Neutrophil (primary cell): ENCODE results near the gene ARIH1.
A peak's percentile ranks its signal among the peaks of the same experiment; 100 is the strongest.

ENCODE experiments used
- H3K27ac ChIP-seq: fragments of 200-600 bp; sonication (generic); 2 replicates; pipeline ENCODE4 v1.5.1; 2016; ENCODE audit warnings: mild to moderate bottlenecking, moderate library complexity
- H3K27me3 ChIP-seq: fragments of 200-600 bp; sonication (generic); 2 replicates; pipeline ENCODE4 v1.6.0; 2016; ENCODE audit warnings: mild to moderate bottlenecking
- H3K36me3 ChIP-seq: fragments of 200-600 bp; sonication (generic); 2 replicates; pipeline ENCODE4 v1.5.1; 2017
- H3K4me1 ChIP-seq, 2 experiments: fragments of 200-600 bp in 1 of 2; sonication (generic) in 1 of 2; 1 replicate in 1 of 2; 2 replicates in 1 of 2; pipeline versions ENCODE4 v1.5.1 to v1.6.1; 2013 to 2016; ENCODE audit warnings: low read depth in 1 of 2, low read length in 1 of 2, mild to moderate bottlenecking in 1 of 2, moderate library complexity in 1 of 2; ENCODE audit not compliant: control insufficient read depth in 1 of 2, insufficient read depth in 1 of 2
- H3K4me3 ChIP-seq, 2 experiments: fragments of 200-600 bp in 1 of 2; sonication (generic) in 1 of 2; 1 replicate in 1 of 2; 2 replicates in 1 of 2; pipeline ENCODE4 v1.5.1; 2013 to 2016; ENCODE audit warnings: low read depth in 1 of 2, low read length in 1 of 2, mild to moderate bottlenecking in 1 of 2, moderate library complexity in 1 of 2
- H3K9me3 ChIP-seq: fragments of 200-600 bp; sonication (generic); 2 replicates; pipeline ENCODE4 v1.5.1; 2016
- CTCF ChIP-seq: fragments of 200-600 bp; sonication (generic); IDR thresholded peaks from 2 replicates; pipeline ENCODE4 v1.5.1; 2016; ENCODE audit warnings: antibody characterized with exemption

ARIH1 gene

GRCh38 chr15:72495007-72495406 lies 20.9 kb downstream of the ARIH1 start:
- no peaks in the 10 kb centered on the region for H3K4me1 ChIP-seq
- H3K36me3 ChIP-seq: no peaks in the 10 kb centered on the region
- no peaks in the 10 kb centered on the region for H3K9me3 ChIP-seq
- TF ChIP-seq CTCF: no peak
- no peaks in the 10 kb centered on the region for H3K27me3 ChIP-seq
- no peak overlapping the region for H3K27ac ChIP-seq
- no peak overlapping the region for H3K4me3 ChIP-seq

GRCh38 chr15:72496783-72497182 lies 22.7 kb downstream of the ARIH1 start:
- no peak overlapping the region for H3K27ac ChIP-seq
- H3K27me3 ChIP-seq: no peaks in the 10 kb centered on the region
- H3K4me1 ChIP-seq: no peaks in the 10 kb centered on the region
- TF ChIP-seq CTCF: no peak
- no peak overlapping the region for H3K4me3 ChIP-seq
- no peaks in the 10 kb centered on the region for H3K9me3 ChIP-seq
- H3K36me3 ChIP-seq: no peaks in the 10 kb centered on the region

GRCh38 chr15:72497402-72497801 lies 23.3 kb downstream of the ARIH1 start:
- Histone ChIP-seq H3K27me3 (no peaks in the 10 kb centered on the region), H3K36me3 (no peaks in the 10 kb centered on the region), H3K4me1 (peaks cover 0 to 5% of the 10 kb centered on the region in 2 experiments), H3K9me3 (no peaks in the 10 kb centered on the region), H3K4me3 (no peak overlapping the region), H3K27ac (no peak overlapping the region)
- TF ChIP-seq CTCF: no peak

GRCh38 chr15:72502220-72502809 lies 28.2 kb downstream of the ARIH1 start:
- Histone ChIP-seq H3K4me3 (no peak overlapping the region), H3K4me1 (peaks cover 0 to 15% of the 10 kb centered on the region in 2 experiments), H3K9me3 (no peaks in the 10 kb centered on the region), H3K27me3 (no peaks in the 10 kb centered on the region), H3K36me3 (no peaks in the 10 kb centered on the region), H3K27ac (peak overlapping the region; percentile 40)
- no peak for TF ChIP-seq CTCF

- TF ChIP-seq CTCF: no peak
- peak overlapping the region; percentile 40 for H3K27ac ChIP-seq
Measured at GRCh38 chr15:72503147-72503546, 29.0 kb downstream of the ARIH1 start.

More at GRCh38 chr15:72503147-72503546, 29.0 kb downstream of the ARIH1 start:
- Histone ChIP-seq H3K27me3 (no peaks in the 10 kb centered on the region), H3K36me3 (no peaks in the 10 kb centered on the region), H3K4me1 (peaks cover 0 to 15% of the 10 kb centered on the region in 2 experiments), H3K4me3 (no peak overlapping the region), H3K9me3 (no peaks in the 10 kb centered on the region)
